ENCODE measurements around the gene PRTFDC1.

DNA sequence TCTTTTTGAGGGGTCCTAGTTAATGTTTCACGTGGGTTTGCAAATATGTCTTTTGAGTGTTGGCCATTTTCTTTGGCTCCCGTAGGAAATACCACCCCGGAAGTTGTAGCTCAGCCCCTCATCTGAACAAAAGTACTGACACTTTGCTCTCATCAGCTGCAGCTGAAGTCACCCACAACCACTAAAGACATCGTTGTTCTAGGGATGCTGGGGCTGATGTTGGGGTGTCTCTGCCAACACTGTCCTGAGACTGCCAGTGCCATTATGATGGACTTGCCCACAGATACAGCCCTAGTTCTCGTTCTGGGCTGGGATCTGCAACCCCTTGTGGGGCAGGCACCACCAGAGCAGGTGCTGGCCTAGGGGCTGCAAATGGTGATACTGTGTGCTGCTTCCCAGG is 146.1 kb downstream of the PRTFDC1 start:
- TF ChIP-seq, protein P1, sequence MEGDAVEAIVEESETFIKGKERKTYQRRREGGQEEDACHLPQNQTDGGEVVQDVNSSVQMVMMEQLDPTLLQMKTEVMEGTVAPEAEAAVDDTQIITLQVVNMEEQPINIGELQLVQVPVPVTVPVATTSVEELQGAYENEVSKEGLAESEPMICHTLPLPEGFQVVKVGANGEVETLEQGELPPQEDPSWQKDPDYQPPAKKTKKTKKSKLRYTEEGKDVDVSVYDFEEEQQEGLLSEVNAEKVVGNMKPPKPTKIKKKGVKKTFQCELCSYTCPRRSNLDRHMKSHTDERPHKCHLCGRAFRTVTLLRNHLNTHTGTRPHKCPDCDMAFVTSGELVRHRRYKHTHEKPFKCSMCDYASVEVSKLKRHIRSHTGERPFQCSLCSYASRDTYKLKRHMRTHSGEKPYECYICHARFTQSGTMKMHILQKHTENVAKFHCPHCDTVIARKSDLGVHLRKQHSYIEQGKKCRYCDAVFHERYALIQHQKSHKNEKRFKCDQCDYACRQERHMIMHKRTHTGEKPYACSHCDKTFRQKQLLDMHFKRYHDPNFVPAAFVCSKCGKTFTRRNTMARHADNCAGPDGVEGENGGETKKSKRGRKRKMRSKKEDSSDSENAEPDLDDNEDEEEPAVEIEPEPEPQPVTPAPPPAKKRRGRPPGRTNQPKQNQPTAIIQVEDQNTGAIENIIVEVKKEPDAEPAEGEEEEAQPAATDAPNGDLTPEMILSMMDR (optimal IDR thresholded peaks at IDR 0.05 in 1 of 3, IDR thresholded peaks at IDR 0.05 in 1 of 3, conservative IDR thresholded peaks at IDR 0.05 in 1 of 3; ENCODE audit: extremely low read depth in 1 of 3, insufficient read depth in 2 of 3, low read length in 3 of 3) = no peak
- TF ChIP-seq EZH2 (IDR thresholded peaks at IDR 0.05; ENCODE audit: low read length) = no peak
